ENCODE results near the gene LRRC19.

GRCh38 chr9:27042476-27042875, 37.0 kb upstream of the LRRC19 start:
- no peak for TF ChIP-seq CTCF (IDR thresholded peaks at IDR 0.05)
- TF ChIP-seq POLR2A (IDR thresholded peaks at IDR 0.05), result no peak
